Renal pelvis (tissue), 4 donors: ENCODE data around the gene USP30. TPM values are rescaled to one million over a fixed set of nuclear protein-coding genes. Genes with fewer than 3 reads are reported as not detected.

Experiments
- DNase-seq: peaks from one replicate; pipeline ENCODE4 v3.0.0-alpha.2; 2013
- polyA plus RNA-seq, 3 donors: library from polyadenylated mRNA; unstranded; fragments of 120-200 nt; gene quantifications; one replicate each; pipeline ENCODE4 v1.2.1, GENCODE V29; 2013; ENCODE audit not compliant: insufficient read length in 3 of 3

The USP30 gene
- polyA plus RNA-seq, 3 donors, result 22.3 to 26.8 (median 26.2) TPM

GRCh38 chr12:109093022-109093918, 40.9 kb downstream of the USP30 start, which contains the start of gene ALKBH2:
ALKBH2 (minus strand) TSS chr12:109093472; CDS start chr12:109092786, 686 bp downstream.
- peak; percentile 93 for DNase-seq

GRCh38 chr12:109097140-109097434, 44.7 kb downstream of the USP30 start:
- no peak for DNase-seq

GRCh38 chr12:109097435-109098182, 45.2 kb downstream of the USP30 start, which contains the start of gene UNG:
UNG (plus strand) TSS chr12:109097597; CDS start chr12:109097680, 83 bp downstream.
- DNase-seq, result peak; percentile 97

- no peak for DNase-seq
Measured at GRCh38 chr12:109098183-109098604, 45.8 kb downstream of the USP30 start.

GRCh38 chr12:109098651-109099050, 46.3 kb downstream of the USP30 start:
- DNase-seq, result no peak

- no peak for DNase-seq
Measured at GRCh38 chr12:109099431-109100020, 47.1 kb downstream of the USP30 start.

- DNase-seq, result no peak
Measured at GRCh38 chr12:109100741-109101140, 48.4 kb downstream of the USP30 start.

- no peak for DNase-seq
Measured at GRCh38 chr12:109102491-109102890, 50.1 kb downstream of the USP30 start.

GRCh38 chr12:109105176-109105575, 52.8 kb downstream of the USP30 start:
- DNase-seq, result no peak

- no peak for DNase-seq
Measured at GRCh38 chr12:109109746-109110350, 57.5 kb downstream of the USP30 start.

- peak; percentile 91 for DNase-seq
Measured at GRCh38 chr12:109110988-109111495, 58.7 kb downstream of the USP30 start.

GRCh38 chr12:109112720-109113465, 60.5 kb downstream of the USP30 start:
- DNase-seq, result no peak

- DNase-seq, result no peak
Measured at GRCh38 chr12:109113661-109114321, 61.4 kb downstream of the USP30 start.

- DNase-seq, result no peak
Measured at GRCh38 chr12:109114644-109115043, 62.3 kb downstream of the USP30 start.

GRCh38 chr12:109115404-109115757, 63.0 kb downstream of the USP30 start:
- no peak for DNase-seq

GRCh38 chr12:109115758-109116610, 63.6 kb downstream of the USP30 start, which contains the start of gene ACACB:
ACACB (plus strand) TSS chr12:109116587; CDS start chr12:109139406, 22,819 bp downstream.
- DNase-seq, result peak; percentile 68

- DNase-seq, result no peak
Measured at GRCh38 chr12:109116611-109116949, 64.2 kb downstream of the USP30 start.

- DNase-seq, result no peak
Measured at GRCh38 chr12:109120095-109120494, 67.7 kb downstream of the USP30 start.

- no peak for DNase-seq
Measured at GRCh38 chr12:109120557-109120956, 68.2 kb downstream of the USP30 start.
